ENCODE results near the gene SPATA24. TPM values are rescaled to one million over a fixed set of nuclear protein-coding genes. Genes with fewer than 3 reads are reported as not detected.
"Not testable (repeated sequence)": the region's sequence is repeated elsewhere in the genome, so short reads cannot be mapped to it uniquely, and the experiment has no call there.

SPATA24 gene
- polyA plus RNA-seq, 3 donors, result 1.6 to 3.5 (median 3.2) TPM

GRCh38 chr5:139387611-139388197 lies 16.2 kb downstream of the SPATA24 start:
- Histone ChIP-seq H4K20me1 (ENCODE audit: insufficient read depth, low read length) (no peaks in the 10 kb centered on the region), H3K79me2 (ENCODE audit: insufficient read depth, low read length) (no peaks in the 10 kb centered on the region), H3K27me3 (ENCODE audit: control insufficient read depth in 2 of 2, insufficient read depth in 2 of 2, low read length in 2 of 2) (peaks cover 6 to 20% of the 10 kb centered on the region in 2 donors), H3K9ac (ENCODE audit: insufficient read depth, low read length, poor library complexity, severe bottlenecking) (no peak overlapping the region), H3K4me3 (replicated peaks in 1 of 3; ENCODE audit: low read depth in 2 of 3, low read length in 3 of 3) (no peak overlapping the region), H2AFZ (ENCODE audit: insufficient read depth, low read depth, low read length, poor library complexity, severe bottlenecking) (no peak overlapping the region), H3K4me2 (replicated peaks; ENCODE audit: extremely low read depth, low read length, poor library complexity, severe bottlenecking) (no peak overlapping the region), H3K9me3 (replicated peaks in 1 of 2; ENCODE audit: control insufficient read depth in 1 of 2, insufficient read depth in 1 of 2, low read length in 2 of 2) (no peaks in the 10 kb centered on the region), H3K27ac (ENCODE audit: low read depth in 1 of 2, low read length in 2 of 2) (no peak overlapping the region), H3K36me3 (replicated peaks in 1 of 2; ENCODE audit: control insufficient read depth in 1 of 2, insufficient read depth in 2 of 2, low read length in 2 of 2) (no peaks in the 10 kb centered on the region), H3K4me1 (ENCODE audit: control insufficient read depth in 1 of 2, insufficient read depth in 2 of 2, low read length in 2 of 2) (peaks cover 33 to 44% of the 10 kb centered on the region in 2 donors)
- DNase-seq, result no peak
- peaks cover 25 to 36% (median 31%) of the 10 kb centered on the region in 3 donors for H3K27me3 Mint-ChIP-seq (ENCODE audit: low read depth in 3 of 3)
- 22% methylated on average over 8 of the region's 10 CpGs for WGBS (ENCODE audit: insufficient coverage)
- H3K27ac Mint-ChIP-seq, result no peak overlapping the region
- peaks cover 0 to 5% (median 2%) of the 10 kb centered on the region in 7 donors for H3K9me3 Mint-ChIP-seq
- peaks cover 50% of the 10 kb centered on the region for H3K4me1 Mint-ChIP-seq
- peaks cover 5% of the 10 kb centered on the region in 2 donors for H3K36me3 Mint-ChIP-seq
- intact Hi-C loops (cut with micrococcal nuclease), result no loop called here
- no peak for TF ChIP-seq CTCF (IDR thresholded peaks at IDR 0.05)
- no peak overlapping the region for H3K4me3 Mint-ChIP-seq

DNA sequence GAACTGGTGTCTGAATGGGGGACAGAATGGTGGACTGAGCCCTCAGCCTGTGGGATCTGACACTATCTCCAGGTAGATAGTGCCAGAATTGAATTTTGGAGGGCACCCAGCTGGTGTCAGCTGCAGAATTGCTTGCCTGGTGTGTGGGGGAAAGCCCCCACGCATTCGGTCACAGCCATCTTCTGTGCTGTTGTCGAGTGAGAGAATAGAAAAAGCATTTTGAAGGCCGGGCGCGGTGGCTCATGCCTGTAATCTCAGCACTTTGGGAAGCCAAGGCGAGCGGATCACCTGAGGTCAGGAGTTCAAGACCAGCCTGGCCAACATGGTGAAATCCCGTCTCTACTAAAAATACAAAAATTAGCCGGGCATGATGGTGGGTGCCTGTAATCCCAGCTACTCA lies 16.9 kb downstream of the SPATA24 start:
- H3K4me3 ChIP-seq (replicated peaks in 1 of 3; ENCODE audit: low read depth in 2 of 3, low read length in 3 of 3); H3K9ac ChIP-seq (ENCODE audit: insufficient read depth, low read length, poor library complexity, severe bottlenecking); H4K20me1 ChIP-seq (ENCODE audit: insufficient read depth, low read length); DNase-seq; H3K36me3 Mint-ChIP-seq; H3K79me2 ChIP-seq (ENCODE audit: insufficient read depth, low read length); H2AFZ ChIP-seq (ENCODE audit: insufficient read depth, low read depth, low read length, poor library complexity, severe bottlenecking); H3K27ac ChIP-seq (ENCODE audit: low read depth in 1 of 2, low read length in 2 of 2); intact Hi-C loops (cut with micrococcal nuclease); H3K4me2 ChIP-seq (replicated peaks; ENCODE audit: extremely low read depth, low read length, poor library complexity, severe bottlenecking); H3K36me3 ChIP-seq (replicated peaks in 1 of 2; ENCODE audit: control insufficient read depth in 1 of 2, insufficient read depth in 2 of 2, low read length in 2 of 2); H3K27ac Mint-ChIP-seq; H3K9me3 Mint-ChIP-seq; H3K4me3 Mint-ChIP-seq; H3K9me3 ChIP-seq (replicated peaks in 1 of 2; ENCODE audit: control insufficient read depth in 1 of 2, insufficient read depth in 1 of 2, low read length in 2 of 2): not testable (repeated sequence)
- Histone ChIP-seq H3K4me1 (ENCODE audit: control insufficient read depth in 1 of 2, insufficient read depth in 2 of 2, low read length in 2 of 2) (peaks cover 28 to 36% of the 10 kb centered on the region in 2 donors), H3K27me3 (ENCODE audit: control insufficient read depth in 2 of 2, insufficient read depth in 2 of 2, low read length in 2 of 2) (peaks cover 2 to 13% of the 10 kb centered on the region in 2 donors)
- WGBS (ENCODE audit: insufficient coverage), result 90% methylated on average over 3 of the region's 10 CpGs
- Mint-ChIP-seq H3K4me1 (peaks cover 50% of the 10 kb centered on the region), H3K27me3 (ENCODE audit: low read depth in 3 of 3) (peaks cover 23 to 33% (median 25%) of the 10 kb centered on the region in 3 donors)

Data from CD14-positive monocyte (primary cell).